ENCODE data around the gene CDK5RAP2.

GRCh38 chr9:120526534-120526933 lies 53.4 kb downstream of the CDK5RAP2 start:
- TF ChIP-seq CTCF (IDR thresholded peaks at IDR 0.05) (no peak), POLR2A (IDR thresholded peaks at IDR 0.05) (no peak)

Data from vagina (tissue), 2 donors.